GM19455 (cell line): ENCODE measurements around the gene TIMM29.

Source experiments
- ATAC-seq: cut with Tn5 transposase; IDR thresholded peaks from one replicate; pipeline ENCODE4 v1.9.1; 2021; ENCODE audit not compliant: unreplicated experiment

TIMM29 gene

DNA sequence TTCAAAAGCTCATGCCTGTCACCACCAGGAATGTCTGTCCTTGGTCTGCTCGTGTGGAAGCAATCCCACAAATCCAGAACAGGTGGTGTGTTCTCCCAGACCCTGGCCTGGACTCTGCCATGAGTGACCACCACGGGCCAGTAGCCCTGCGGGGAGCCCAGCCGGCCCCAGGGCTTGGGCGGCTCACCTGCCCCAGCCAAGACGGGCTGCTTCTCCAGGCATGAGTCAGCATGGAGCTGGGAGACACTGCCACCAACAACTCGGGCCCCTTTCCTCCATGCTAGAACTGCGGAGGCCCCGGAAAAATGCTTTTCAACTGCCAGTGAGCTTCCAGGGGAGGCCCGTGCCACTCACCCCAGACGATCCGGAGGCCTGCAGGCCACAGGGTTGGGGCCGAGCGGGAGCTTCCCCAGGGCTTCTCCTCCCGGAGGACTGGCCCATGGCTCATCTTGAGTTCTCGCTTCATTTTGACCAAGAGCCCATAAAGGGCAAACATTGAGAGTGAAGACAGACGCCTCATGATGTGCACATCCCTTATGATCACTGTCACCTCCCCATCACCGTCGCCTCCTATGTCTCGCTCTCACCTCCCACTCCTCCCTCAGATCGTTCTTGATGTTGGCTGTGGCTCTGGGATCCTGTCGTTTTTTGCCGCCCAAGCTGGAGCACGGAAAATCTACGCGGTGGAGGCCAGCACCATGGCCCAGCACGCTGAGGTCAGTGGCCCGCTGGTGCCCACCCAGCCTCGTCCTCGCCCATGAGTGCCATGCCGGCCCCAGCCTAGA lies 16.8 kb upstream of the TIMM29 start:
- ATAC-seq, result no peak

DNA sequence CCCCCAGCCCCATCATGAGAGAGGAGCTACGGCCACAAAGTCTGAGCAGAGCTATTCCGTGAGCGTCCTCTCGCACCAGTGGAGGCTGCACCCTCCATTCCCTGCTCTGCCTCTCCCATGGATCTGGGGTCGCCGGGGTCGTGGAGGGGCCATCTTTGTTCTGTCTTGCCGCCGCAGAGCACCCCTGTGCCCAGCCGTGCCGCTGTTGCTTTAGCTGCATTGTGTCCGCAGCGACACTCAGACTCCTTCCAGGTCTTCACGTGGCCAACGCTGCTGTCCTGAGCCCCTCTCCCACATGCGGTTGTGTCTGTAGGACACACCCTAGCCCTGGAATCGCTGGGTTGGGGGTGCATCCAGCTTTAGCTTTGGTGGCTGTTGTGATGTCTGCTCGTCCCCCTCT lies 16.0 kb upstream of the TIMM29 start:
- no peak for ATAC-seq

DNA sequence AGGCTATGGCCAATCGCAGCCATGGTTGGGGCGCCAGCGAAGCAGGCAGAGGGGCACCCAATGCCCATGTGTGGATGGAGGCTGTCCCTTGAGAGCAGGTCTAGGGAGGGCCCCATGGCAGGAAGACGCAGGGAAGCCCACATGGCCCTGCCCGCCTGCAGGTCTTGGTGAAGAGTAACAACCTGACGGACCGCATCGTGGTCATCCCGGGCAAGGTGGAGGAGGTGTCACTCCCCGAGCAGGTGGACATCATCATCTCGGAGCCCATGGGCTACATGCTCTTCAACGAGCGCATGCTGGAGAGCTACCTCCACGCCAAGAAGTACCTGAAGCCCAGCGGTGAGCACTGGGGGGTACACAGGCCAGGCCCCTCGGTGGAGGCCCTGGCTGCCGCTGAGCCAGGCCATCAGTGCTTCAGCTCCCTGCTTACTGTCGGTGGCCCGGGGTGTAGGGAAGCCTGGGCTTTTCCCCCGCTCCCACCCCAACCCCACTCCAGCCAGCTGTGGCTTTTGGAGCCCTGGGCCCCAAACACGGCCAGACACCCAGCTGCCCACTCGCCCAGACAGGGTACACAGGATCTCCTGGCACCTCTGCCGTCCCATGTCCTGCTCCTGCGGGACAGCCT lies 14.8 kb upstream of the TIMM29 start:
- no peak for ATAC-seq

DNA sequence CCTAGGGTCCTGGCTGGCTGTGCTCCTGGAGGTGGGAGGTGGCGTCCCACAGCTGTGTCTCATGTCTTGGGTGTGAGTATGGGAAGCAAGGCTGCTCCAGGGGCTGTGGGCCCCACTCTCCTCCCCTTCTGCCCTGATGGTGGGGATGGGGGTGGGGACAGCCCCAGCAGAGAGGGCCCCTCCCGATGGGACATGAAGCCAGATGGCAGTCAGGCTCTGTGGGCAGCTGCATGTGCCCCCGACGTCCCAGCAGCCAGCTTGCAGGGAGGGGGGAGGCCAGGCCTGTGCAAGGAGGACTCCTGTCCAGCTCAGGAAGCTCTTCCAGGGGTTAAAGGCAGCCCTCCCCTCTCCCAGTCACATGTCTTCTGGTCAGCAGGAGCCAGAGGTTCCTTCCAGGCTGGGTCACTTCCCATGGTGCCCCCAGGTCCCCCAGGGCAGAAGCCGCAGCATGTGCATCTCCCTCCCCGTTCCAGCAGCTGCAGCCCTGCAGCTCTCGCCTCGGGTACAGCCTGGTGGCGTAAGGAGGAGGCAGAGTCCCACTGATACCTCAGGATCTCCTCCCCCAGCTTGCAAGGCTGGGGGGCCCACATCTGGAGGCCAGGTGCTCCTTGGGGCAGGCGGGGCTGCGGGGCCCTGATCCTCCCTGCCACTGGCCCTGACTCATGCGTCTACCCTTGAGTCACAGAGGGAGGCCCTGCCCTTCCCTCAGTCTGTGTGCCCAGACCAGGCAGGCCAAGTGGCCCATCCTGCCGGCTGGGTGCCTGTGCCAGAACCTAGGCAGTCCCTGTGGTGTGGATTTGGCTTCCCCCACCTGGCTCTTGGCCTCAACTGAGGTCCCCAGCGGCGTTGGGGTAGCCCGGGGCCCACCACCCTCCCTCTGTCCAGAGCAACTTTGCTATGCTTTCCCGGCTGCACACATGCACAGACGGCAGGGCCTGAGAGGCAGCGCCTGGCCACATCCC lies 13.2 kb upstream of the TIMM29 start:
- no peak for ATAC-seq

DNA sequence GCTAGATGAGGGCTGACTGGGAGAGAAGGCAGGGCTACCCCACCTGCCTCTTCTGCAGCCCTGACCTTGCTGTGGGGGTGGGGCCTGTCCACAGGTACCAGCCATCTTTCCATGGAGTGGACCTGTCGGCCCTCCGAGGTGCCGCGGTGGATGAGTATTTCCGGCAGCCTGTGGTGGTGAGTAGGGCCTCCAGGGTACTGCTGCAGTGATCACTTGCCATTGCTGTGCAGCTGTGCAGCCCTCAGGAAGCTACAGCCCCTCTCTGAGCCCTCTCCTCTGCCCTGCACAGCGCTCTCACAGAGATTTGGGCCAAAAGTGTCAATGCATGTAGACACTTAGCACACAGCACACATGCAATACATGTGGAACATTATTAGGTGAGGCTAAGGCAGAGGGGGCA lies 12.0 kb upstream of the TIMM29 start:
- no peak for ATAC-seq

DNA sequence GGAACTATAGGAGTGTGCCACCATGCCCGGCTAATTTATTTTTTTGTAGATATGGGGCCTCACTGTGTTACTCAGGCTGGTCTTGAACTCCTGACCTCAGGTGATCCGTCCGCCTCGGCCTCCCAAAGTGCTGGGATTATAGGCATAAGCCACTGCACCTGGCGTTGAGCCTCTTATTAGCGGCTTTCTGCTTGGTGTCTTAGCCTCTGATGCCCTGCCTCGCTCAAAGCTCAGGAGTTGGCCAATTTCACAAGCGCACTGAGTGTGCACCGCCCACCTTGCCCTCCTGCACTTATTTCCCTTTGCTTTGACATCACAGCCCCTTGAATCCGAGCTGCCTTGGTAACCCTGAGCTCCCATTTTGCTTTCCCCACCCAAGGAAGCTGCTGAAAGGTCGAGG lies 10.3 kb upstream of the TIMM29 start:
- ATAC-seq, result no peak

DNA sequence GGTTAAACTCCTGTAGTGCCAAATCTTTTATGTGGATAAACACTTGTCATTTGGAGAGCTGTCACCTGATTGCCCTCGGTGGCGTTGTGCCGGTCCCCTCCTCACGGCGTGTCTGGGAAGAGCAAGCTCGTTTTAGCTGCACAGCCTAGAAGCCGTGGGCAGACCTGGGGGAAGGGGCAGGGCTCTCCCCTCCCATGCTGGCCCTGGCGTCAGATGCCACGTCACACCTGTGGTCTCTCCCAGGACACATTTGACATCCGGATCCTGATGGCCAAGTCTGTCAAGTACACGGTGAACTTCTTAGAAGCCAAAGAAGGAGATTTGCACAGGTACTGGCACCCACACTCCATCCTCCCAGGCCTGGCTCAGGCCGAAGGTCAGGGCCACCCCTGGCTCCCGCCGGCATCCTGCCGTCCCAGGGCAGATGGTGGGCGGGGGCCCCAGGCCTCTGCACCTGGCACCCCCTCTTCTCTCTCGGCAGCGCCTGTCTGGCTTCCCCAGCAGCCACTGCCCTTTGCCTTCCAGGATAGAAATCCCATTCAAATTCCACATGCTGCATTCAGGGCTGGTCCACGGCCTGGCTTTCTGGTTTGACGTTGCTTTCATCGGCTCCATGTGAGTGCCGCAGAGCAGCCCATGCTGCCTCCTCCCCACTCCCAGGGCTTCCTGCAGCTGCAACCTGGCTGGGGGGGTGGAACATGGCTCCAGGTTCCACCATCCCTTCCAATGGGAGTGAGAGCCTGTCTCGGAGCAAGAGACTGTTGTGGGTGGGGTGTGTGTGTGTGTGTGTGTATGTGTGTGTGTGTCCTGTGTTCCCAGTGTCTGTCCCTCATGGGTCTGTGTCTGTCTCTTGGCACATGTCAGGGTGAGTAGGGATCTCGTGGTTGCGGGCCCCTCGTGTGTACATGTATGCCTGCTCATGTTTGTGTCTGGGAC lies 9.0 kb upstream of the TIMM29 start:
- no peak for ATAC-seq

DNA sequence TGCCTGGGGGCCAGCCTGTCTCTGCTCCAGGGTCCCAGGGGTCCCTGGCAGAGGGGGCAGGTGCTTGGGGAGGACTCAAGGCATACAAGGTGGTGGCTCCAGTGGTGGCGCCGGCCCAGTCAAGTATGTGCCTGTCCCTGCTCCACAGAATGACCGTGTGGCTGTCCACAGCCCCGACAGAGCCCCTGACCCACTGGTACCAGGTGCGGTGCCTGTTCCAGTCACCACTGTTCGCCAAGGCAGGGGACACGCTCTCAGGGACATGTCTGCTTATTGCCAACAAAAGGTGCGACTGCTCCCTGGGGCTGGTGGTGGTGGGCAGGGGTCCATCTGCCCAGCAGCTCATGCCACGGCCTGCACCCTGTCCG lies 8.3 kb upstream of the TIMM29 start:
- ATAC-seq, result no peak

DNA sequence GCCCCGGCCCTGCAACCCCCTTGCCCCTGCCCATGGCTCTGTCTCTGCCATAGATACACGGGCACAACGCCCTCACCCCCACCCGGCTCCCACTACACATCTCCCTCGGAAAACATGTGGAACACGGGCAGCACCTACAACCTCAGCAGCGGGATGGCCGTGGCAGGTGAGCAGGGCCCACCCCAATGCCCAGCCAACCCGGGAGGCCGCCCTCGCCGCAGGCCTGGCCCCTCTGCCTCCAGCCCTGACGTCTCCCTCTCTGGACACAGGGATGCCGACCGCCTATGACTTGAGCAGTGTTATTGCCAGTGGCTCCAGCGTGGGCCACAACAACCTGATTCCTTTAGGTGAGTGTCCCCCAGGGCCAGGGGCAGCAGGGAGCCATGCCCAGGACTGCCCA lies 7.8 kb upstream of the TIMM29 start:
- no peak for ATAC-seq

DNA sequence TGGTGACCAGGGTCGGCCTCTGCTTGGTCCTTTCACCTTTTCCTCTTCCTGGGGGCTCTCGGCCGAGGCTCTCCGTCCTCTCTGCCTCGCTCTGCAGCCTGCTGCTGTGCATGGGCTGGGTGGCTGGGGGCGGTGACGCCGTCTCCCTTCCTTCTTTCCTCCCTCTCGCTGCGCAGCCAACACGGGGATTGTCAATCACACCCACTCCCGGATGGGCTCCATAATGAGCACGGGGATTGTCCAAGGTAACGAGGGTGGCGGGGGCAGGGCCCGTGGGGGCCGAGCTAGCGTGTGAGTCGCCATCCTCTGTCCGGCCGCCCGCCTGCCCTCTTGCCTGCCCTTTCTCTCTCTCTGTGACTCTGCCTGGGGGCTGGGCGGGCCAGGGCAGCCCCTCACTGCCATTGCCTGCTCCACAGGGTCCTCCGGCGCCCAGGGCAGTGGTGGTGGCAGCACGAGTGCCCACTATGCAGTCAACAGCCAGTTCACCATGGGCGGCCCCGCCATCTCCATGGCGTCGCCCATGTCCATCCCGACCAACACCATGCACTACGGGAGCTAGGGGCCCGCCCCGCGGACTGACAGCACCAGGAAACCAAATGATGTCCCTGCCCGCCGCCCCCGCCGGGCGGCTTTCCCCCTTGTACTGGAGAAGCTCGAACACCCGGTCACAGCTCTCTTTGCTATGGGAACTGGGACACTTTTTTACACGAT lies 7.3 kb upstream of the TIMM29 start:
- ATAC-seq, result no peak

DNA sequence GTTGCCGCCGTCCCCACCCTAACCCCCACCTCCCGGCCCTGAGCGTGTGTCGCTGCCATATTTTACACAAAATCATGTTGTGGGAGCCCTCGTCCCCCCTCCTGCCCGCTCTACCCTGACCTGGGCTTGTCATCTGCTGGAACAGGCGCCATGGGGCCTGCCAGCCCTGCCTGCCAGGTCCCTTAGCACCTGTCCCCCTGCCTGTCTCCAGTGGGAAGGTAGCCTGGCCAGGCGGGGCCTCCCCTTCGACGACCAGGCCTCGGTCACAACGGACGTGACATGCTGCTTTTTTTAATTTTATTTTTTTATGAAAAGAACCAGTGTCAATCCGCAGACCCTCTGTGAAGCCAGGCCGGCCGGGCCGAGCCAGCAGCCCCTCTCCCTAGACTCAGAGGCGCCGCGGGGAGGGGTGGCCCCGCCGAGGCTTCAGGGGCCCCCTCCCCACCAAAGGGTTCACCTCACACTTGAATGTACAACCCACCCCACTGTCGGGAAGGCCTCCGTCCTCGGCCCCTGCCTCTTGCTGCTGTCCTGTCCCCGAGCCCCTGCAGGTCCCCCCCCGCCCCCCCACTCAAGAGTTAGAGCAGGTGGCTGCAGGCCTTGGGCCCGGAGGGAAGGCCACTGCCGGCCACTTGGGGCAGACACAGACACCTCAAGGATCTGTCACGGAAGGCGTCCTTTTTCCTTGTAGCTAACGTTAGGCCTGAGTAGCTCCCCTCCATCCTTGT lies 6.5 kb upstream of the TIMM29 start:
- no peak for ATAC-seq

DNA sequence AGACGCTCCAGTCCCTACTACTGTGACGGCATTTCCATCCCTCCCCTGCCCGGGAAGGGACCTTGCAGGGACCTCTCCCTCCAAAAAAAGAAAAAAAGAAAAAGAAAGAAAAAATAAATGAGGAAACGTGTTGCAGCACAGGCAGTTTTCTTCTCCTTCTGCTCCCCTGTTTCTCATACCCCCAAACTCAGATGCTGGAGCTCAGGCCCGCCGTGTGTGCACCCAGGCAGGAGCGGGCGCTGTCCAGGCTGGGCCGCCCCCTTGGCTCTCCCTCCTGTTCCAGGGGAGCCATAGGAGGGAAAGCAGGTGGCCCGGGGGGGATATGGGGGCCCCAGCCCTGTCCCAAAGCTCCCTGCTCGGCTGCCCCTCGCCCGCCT lies 6.0 kb upstream of the TIMM29 start:
- ATAC-seq, result no peak

DNA sequence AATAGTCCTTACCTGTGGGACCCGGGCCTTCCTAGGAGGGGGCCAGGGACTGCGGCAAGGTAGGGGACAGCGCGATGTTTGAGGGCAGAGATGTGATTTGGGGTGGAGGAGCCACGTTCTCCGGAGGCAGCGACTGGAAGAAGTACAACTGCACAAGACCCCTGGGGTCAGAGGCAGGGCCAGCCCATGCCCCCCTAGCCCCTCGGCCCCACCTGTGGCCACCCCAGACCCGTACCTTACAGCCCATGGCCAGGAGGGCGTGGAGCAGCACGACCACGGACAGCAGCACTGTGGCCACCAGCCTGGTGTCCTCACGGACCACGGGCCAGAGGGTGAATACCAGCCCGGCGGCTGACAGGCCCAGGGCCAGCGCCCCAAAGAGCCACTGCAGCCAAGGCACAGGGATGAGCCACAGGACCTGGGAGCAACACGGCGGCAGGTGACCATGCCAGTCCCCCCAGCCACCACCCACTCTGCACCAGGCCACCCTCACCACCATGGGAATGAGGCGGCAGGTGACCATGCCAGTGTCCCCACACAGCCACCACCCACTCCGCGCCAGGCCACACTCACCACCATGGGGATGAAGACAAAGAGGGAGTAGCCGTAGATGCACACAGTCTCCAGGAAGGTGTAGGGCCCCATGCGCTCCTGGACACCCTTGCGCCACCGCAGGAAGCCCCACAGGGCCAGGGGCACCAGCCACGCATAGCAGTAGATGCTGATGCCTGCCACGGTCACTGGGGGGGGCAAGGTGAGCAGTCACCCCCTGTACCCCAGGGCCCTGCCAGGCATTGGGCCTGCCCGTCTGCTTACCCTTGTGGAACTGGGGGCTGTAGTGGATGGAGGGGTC lies 5.1 kb upstream of the TIMM29 start:
- ATAC-seq, result no peak

DNA sequence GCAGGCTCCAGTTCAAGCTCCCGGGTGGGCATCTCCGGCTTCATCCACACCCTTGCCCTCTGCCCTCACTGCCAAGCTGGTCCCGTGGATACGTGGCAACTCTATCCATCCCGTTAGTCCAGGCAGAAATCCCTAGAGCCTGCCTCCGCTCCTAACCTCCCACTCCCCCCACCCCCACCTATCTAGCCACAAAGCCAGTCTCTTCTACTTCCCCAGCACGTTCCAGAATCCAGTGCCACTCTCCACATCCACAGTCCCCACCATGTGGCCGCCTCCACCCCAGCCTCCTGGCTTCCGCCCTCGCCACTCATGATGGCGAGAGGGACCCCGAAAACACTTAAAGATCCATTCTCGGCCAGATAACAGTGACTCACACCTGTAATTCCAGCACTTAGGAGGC lies 4.0 kb upstream of the TIMM29 start:
- ATAC-seq, result no peak

DNA sequence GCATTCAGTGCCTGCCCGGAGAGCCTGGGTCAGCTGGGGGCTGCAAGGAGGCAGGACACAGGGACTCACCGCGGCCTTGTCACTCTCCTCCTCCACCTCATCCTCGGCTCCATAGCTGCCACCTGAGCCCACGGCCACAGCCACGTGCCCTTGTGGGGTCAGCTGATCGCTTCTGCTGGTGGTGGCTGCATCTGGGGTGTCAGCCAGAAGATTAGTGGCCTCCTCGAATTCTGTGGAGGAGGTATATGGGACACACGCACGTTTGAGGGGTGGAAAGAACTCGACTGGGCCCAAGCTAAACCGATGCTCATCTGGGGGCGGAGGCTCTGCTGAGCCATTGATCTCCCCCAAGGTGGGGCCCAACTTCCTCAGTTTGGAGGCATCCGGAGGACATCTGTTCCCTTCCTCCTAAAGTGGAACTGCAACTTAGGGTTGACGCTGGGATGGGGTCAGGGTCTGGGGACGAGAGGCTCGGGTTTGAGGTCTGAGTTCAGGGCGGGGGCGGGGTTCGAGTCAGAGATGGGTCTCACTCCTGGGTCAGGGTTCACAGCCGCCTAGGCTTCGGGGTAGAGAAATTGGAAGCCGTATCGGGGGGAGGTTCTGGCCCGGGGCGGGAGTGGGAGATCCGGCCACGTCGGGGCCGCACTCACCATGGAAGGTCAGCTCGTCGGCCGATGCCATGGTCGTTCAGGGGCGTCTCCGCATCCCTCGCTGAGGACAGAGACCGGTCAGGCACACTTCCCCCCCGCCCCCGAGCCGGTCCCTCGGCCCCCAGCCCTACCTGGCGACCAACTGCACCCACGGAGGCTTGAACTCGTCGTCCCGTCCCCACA lies 665 bp upstream of the TIMM29 start:
- ATAC-seq, result no peak

DNA sequence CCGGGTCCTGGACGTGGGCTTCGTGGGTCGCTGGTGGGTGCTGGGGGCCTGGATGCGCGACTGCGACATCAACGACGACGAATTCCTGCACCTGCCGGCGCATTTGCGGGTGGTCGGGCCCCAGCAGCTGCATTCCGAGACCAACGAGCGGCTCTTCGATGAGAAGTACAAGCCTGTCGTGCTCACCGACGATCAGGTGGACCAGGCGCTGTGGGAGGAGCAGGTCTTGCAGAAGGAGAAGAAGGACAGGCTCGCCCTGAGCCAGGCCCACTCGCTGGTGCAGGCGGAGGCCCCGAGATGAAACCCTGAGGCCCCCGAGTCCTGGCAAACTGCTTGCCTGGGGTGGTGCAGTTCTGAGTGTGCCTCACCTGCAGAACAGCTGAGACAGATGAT lies 787 bp downstream of the TIMM29 start:
- no peak for ATAC-seq

DNA sequence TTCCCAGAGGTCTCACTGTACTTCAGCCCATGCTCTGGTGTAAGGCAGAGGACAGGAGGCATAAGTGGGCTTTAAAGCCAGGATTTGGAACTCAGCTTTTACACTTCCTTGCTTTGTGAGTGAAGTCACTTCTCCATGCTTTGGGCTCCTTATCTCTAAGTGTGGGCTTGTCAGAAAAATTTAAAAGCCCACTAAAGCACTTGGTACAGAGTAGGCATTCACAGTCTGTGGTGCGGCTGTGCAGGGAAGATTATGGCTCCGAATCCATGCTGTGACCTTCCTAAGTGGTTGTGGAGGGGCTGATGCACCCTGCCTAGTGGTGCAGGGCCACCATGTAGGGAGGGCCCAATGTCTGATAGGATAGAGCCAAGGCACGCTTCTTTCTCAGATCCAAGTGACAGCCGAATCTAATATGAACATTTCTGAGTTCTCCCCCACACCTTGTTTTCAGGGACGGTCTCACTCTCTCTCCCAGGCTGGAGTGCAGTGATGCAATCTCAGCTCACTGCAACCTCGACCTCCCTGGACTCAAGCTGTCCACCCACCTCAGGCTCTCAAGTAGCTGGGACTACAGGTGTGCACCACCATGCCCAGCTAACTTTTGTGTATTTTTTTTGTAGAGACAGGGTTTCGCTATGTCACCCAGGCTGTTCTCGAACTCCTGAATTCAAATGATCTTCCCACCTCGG lies 6.9 kb downstream of the TIMM29 start:
- ATAC-seq, result no peak
